Measurements from ENCODE around the gene MFSD1. TPM values are rescaled to one million over a fixed set of nuclear protein-coding genes. Genes with fewer than 3 reads are reported as not detected.

The MFSD1 gene
- total and polyA plus RNA-seq, 2 of the 8 experiments (the other 6 are each of a cell fraction or from before 2014, with no cell fraction given): 9.3 to 11.5 TPM

DNA sequence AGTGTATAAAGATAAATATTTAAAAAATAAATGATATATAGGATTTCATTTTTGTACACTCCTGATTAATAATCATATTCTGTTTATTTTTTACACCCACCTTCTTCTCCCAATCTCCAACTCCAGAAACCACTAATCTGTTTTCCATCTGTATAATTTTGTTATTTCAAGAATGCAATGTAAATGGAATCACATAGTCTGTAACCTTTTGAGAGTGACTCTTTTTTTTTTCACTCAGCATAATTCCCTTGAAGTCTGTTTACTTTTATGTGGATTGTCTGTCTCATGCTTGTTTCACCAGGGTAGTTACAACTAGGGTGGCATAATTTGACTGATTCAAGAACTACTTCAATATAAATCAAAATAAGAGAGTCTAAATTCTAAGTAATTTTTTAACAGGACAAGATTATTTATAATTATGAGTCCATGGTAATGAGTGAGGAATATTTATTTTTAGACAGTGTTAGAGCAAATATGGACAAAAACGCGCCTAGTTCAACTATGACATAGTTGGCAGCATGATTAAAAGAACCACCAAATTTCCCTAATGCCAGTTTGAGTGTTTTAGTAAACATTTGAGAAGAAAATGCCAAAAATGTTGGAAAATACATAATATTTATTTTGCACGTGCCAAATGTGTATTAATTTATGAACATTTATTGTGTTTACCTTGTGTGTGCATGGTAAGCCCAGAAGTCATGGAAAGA lies 19.4 kb upstream of the MFSD1 start (continued):
- TF ChIP-seq GABPA (IDR thresholded peaks at IDR 0.05; ENCODE audit: borderline replicate concordance, insufficient read depth, low read length): no peak
- TF ChIP-seq, protein P1, sequence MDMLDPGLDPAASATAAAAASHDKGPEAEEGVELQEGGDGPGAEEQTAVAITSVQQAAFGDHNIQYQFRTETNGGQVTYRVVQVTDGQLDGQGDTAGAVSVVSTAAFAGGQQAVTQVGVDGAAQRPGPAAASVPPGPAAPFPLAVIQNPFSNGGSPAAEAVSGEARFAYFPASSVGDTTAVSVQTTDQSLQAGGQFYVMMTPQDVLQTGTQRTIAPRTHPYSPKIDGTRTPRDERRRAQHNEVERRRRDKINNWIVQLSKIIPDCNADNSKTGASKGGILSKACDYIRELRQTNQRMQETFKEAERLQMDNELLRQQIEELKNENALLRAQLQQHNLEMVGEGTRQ (IDR thresholded peaks at IDR 0.05; ENCODE audit: low read length): no peak
- TF ChIP-seq, protein P2, sequence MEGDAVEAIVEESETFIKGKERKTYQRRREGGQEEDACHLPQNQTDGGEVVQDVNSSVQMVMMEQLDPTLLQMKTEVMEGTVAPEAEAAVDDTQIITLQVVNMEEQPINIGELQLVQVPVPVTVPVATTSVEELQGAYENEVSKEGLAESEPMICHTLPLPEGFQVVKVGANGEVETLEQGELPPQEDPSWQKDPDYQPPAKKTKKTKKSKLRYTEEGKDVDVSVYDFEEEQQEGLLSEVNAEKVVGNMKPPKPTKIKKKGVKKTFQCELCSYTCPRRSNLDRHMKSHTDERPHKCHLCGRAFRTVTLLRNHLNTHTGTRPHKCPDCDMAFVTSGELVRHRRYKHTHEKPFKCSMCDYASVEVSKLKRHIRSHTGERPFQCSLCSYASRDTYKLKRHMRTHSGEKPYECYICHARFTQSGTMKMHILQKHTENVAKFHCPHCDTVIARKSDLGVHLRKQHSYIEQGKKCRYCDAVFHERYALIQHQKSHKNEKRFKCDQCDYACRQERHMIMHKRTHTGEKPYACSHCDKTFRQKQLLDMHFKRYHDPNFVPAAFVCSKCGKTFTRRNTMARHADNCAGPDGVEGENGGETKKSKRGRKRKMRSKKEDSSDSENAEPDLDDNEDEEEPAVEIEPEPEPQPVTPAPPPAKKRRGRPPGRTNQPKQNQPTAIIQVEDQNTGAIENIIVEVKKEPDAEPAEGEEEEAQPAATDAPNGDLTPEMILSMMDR (IDR thresholded peaks at IDR 0.05; ENCODE audit: control extremely low read depth in 1 of 3, insufficient read depth in 1 of 3, low read depth in 1 of 3, low read length in 3 of 3): no peak
- TF ChIP-seq TAF1 (IDR thresholded peaks at IDR 0.05; ENCODE audit: low read depth, low read length): no peak
- no peak for TF ChIP-seq SP1 (IDR thresholded peaks at IDR 0.05; ENCODE audit: low read depth, low read length)
- TF ChIP-seq TBP (IDR thresholded peaks at IDR 0.05; ENCODE audit: low read depth, low read length): no peak

All from H1 (cell line).